T-helper 2 cell treated with Interferon-gamma antibody and Interleukin-4, amounts not matched to agents 5 μg/mL and 100 μg/mL, for 36 hours (primary cell): ENCODE data around the gene PRRX1.

Experiments
- DNase-seq: peaks from one replicate; pipeline ENCODE4 v3.0.0; 2021; ENCODE audit warnings: low spot score
- H3K27ac Mint-ChIP-seq: one replicate; pipeline ENCODE4 v1.8.0; 2021; ENCODE audit warnings: mild to moderate bottlenecking, mixed read lengths
- H3K27me3 Mint-ChIP-seq: one replicate; pipeline ENCODE4 v1.8.0; 2021; ENCODE audit warnings: low read depth, mixed read lengths
- H3K36me3 Mint-ChIP-seq: one replicate; pipeline ENCODE4 v1.8.0; 2021; ENCODE audit warnings: low read depth, mixed read lengths
- H3K4me1 Mint-ChIP-seq: one replicate; pipeline ENCODE4 v1.8.0; 2021; ENCODE audit warnings: low read depth, mixed read lengths
- H3K4me3 Mint-ChIP-seq: one replicate; pipeline ENCODE4 v1.8.0; 2022; ENCODE audit warnings: mild to moderate bottlenecking, moderate library complexity, mixed read lengths
- H3K9me3 Mint-ChIP-seq: one replicate; pipeline ENCODE4 v1.8.0; 2021; ENCODE audit warnings: mixed read lengths

Gene PRRX1

DNA sequence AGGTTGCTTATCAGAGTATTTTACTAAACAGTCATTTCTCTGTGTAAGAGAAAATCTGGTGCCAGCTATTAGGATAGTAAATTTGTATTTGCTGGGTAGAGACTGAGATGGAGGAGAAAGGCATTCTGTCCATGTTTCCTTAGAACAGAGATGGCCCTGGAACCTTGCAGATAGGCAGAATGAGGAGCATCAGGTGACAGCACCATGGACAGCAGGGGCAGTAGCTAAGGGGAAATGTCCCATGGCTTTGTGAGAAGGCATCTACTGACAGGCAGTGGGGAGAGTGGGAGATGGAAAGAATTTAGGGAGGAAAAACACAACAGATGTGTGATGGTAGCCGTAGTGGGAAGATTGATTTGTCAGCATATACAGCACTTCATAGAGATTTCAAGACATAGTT lies 105.0 kb downstream of the PRRX1 start:
- Mint-ChIP-seq H3K36me3 (no peaks in the 10 kb centered on the region), H3K4me3 (no peak overlapping the region), H3K4me1 (no peaks in the 10 kb centered on the region), H3K27ac (no peak overlapping the region), H3K9me3 (no peaks in the 10 kb centered on the region), H3K27me3 (no peaks in the 10 kb centered on the region)
- DNase-seq = no peak

DNA sequence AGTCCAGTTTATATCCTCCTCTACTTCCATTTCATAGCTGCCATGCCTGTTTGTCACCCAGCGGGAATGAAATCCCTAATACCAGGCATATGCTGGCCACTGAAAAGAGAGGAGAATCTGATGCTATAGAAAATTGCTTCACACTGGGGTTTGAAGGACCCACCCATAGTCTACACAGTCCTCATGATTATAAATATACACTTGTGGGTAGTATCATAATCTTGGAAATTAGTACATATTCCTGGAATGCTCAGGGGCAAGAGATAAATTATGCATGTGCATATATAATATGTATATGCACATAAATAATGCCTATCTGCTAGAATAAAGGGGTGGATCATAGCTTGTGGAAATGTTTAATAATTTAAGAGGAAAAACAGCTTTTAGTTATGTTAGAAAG lies 105.8 kb downstream of the PRRX1 start:
- Mint-ChIP-seq H3K36me3 (no peaks in the 10 kb centered on the region), H3K4me1 (no peaks in the 10 kb centered on the region), H3K9me3 (no peaks in the 10 kb centered on the region), H3K4me3 (no peak overlapping the region), H3K27me3 (no peaks in the 10 kb centered on the region), H3K27ac (no peak overlapping the region)
- DNase-seq = no peak

DNA sequence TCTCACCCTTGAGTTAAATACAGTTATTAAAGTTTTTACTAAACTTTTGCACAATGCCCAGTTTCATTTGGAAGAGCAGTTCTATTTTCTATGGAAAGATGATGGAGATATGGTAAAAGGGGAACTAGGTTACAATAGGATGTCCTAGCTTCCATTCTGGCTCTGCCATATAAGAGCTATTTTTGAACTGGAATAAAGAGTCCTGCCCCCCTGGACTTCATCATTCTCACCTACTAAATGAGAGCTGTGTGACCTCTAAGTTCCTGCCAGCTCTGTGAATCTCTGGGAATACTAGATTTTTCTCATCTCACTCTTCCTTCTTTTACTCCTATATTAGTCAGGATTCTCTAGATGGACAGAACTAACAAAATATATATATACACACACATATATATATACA lies 106.3 kb downstream of the PRRX1 start:
- no peaks in the 10 kb centered on the region for H3K4me1 Mint-ChIP-seq
- DNase-seq = no peak
- H3K27ac Mint-ChIP-seq = no peak overlapping the region
- H3K9me3 Mint-ChIP-seq = no peaks in the 10 kb centered on the region
- H3K27me3 Mint-ChIP-seq = no peaks in the 10 kb centered on the region
- H3K4me3 Mint-ChIP-seq = no peak overlapping the region
- no peaks in the 10 kb centered on the region for H3K36me3 Mint-ChIP-seq

DNA sequence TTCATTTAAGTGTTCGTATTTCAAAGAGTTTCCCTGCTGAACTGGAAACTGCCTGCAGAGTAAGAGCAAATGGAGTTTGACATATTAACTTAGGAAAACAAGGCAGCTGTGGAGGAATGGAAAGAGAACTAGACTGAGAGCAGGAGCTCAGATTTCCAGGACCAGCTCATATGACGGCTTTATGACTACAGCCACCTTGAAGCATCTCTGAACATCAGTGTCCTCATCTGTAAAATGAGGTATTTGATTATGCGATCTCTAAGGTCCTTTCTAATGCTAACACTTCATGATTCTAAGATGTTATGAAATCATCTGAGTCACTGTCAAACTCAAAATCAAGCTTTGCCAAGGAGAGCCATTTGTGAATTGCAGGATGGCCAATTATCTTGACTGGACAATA lies 112.3 kb downstream of the PRRX1 start:
- H3K4me1 Mint-ChIP-seq = no peaks in the 10 kb centered on the region
- H3K27ac Mint-ChIP-seq = no peak overlapping the region
- no peak for DNase-seq
- no peaks in the 10 kb centered on the region for H3K27me3 Mint-ChIP-seq
- no peaks in the 10 kb centered on the region for H3K9me3 Mint-ChIP-seq
- no peak overlapping the region for H3K4me3 Mint-ChIP-seq
- no peaks in the 10 kb centered on the region for H3K36me3 Mint-ChIP-seq

DNA sequence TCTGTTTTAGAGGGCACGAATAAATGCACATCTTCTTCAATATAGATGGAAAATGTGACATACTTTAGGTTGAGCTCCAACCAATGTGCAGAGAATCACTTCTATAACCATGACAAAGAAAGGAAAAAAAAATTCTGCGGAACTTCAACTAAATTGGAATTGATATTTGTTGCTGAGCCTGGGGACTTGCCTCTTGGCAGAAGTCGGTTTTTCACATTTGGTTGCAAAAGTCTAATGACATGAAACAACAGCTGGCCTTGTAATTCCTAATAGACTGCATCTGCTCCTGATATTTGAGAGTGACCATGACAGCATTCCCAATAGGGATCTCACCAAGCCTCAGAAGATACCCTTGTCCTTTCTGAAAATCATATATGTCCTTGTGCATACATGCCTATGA lies 112.8 kb downstream of the PRRX1 start:
- Mint-ChIP-seq H3K27ac (no peak overlapping the region), H3K27me3 (no peaks in the 10 kb centered on the region), H3K9me3 (no peaks in the 10 kb centered on the region)

More for the DNA sequence above, 112.8 kb downstream of the PRRX1 start:
- no peak overlapping the region for H3K4me3 Mint-ChIP-seq
- DNase-seq = no peak
- no peaks in the 10 kb centered on the region for H3K36me3 Mint-ChIP-seq
- H3K4me1 Mint-ChIP-seq = no peaks in the 10 kb centered on the region
